ENCODE results near the gene TNFRSF4.
A peak's percentile ranks its signal among the peaks of the same experiment; 100 is the strongest.

The TNFRSF4 gene

DNA sequence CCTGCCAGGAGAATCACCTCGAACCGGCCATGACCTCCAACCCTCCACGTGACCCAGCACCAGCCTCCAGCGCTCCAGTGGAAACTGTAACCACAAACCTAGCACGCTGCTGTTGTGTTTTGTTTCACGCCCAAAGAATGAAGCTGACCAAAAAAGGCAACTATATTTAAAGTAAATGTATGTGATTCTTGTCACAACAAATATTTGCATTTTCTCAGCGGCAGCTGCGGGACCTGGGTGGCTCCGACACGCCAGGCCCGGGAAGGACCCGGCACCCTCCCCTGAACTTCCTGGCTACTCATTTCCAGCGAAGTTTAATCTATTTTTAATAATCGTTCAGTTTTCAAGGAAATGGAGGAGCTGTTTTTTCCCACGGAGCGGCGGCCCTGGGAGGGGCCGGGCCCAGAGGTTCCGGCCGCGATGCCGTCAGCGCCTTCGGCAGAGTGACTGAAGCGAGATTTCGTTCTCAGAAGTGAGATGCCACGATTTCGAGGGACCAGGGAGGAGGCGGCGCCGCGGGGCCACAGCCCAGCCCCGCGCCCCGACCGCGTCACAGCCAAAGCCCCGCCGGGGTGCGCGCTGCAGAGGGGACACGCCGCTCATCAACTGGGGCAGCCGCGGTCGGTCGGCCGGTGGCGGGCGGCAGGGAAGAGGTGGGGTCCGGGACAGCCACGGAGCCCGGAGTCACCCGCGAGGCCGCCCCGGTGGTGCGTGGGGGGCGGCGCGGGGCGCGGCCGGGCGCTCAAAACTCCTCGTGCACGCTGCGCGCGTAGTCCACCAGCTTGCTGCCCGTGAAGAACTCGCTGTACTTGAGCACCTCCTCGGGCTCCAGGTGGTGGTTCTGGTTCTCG is 3.0 kb upstream of the TNFRSF4 start:
- no peak for DNase-seq

DNA sequence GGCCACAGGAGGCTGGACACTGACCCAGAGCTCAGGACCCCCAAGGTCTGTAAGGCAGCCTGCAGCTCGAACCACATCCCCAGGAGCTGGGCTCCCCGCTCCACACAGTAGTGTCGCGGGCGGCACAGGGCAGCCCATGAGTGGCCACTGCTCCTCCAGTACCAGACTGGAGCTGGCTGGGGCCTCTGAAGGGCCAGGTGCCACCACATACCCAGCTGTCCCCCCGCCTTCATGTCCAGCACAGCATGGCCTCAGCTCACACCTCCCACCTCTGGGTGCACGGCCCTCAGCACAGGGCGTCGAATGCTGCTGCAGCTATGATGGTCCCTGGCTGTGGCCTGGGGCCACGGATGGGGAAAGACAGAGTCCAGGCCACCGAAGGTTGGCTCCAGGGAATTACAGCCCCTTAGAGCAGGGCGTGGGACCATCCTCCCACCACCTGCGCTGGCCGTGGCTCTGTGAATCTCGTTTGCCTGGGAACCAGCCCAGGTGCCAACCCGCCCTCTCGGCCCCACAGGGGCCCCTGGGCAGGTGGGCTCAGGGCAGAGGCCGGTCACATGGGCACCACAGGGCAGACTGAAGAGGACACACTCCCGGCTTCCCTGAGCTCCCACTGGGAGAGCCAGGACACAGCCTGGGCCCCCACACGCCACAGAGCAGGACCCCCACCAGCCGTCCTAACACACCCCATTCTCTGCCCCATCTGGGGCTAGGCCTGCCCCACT is 2.1 kb upstream of the TNFRSF4 start:
- DNase-seq: no peak

DNA sequence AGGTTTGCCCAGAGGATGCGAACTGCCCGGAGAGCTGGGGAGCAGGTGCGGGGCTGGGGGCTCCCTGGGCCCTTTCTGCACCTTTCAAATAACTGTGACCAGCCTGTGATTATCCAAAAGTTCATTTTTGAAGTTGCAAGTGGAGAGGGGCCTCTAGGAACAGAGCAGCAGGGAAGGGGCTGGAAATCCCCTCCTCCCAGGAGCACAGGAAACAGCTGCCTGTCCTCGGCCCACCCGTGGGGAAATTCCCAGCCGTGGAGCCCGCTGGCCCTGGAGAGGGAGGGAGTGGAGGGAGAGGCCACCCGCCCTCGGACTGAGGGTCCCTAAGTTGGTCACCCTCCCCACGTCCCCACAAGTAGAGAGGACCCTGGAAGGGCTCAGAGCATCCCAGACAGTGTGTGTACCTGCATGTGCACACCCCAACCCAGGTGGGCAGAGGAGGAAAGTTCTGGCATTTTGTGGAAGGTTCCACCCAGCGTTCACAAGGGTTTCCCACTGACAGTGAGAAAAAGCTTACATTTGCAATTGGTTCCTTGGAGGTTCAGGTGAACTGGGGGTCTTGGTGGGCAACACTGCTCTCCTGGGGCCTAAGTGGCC is 1.2 kb upstream of the TNFRSF4 start:
- no peak for DNase-seq

DNA sequence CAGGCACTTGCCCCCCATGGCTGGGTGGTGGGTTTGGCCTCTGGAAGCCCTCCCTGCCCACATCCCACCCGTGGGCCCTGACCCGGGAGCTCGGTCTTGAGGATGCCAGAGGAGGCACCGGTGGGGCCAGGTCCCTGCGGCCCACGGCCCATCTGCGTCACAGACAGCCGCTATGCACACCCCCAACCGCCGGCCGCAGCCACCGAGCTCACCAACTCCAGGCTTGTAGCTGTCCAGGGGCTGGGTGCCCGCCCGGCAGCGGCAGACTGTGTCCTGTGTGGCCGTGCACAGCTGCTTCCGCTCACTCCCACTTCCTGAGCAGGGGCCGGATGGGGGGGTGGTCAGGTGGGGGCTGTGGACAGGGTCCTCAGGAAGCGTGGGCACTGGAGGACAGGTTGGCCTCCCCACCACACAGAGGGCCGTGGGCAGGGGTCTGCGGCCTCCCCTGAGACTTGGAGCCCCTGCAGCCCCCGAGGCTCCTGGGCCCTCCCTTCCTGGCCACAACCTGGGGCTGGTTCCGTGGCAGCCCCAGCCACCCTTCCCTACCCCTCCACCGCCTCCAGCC is 1.1 kb downstream of the TNFRSF4 start:
- DNase-seq: peak; percentile 68

DNA sequence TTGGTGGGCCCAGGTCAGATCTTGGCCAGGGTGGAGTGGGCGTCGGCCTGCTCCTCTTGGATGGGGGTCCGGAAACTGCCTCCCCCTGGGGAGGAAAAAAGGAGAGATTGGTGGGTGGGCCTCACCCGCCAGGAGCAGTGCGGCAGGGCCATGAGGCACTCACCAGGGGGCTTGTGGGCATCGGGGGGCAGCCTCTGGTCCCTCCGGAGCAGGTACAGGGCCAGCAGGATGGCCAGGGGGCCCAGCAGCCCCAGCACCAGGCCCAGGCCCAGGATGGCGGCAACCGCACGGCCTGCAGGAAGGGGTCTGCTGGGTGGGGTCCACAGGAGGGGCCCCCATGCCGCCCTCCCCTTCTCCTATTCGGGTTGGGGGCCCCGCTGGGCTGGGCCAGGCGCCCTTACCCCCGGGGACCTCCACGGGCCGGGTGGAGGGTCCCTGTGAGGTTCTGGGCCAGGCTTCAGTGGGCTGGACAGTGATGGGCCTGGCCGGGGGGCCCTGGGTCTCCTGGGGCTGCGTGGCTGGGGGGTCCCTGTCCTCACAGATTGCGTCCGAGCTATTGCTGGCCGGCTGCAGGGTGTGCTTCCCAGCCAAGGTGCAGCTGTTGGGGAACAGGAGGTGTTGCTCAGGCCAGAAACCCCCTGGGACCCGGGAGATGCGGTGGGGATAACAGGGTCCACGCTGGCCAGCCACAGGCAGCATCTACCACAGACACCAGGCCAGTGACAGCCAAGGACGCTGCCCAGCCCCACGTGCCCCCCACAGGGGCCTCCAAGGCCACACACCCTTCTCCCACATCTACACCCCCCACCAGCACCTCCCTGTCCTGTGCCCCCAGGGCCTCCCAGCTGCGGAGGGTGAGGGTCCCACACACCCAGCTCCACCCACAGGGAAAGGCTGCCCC is 2.2 kb downstream of the TNFRSF4 start:
- peak; percentile 28 for DNase-seq

DNA sequence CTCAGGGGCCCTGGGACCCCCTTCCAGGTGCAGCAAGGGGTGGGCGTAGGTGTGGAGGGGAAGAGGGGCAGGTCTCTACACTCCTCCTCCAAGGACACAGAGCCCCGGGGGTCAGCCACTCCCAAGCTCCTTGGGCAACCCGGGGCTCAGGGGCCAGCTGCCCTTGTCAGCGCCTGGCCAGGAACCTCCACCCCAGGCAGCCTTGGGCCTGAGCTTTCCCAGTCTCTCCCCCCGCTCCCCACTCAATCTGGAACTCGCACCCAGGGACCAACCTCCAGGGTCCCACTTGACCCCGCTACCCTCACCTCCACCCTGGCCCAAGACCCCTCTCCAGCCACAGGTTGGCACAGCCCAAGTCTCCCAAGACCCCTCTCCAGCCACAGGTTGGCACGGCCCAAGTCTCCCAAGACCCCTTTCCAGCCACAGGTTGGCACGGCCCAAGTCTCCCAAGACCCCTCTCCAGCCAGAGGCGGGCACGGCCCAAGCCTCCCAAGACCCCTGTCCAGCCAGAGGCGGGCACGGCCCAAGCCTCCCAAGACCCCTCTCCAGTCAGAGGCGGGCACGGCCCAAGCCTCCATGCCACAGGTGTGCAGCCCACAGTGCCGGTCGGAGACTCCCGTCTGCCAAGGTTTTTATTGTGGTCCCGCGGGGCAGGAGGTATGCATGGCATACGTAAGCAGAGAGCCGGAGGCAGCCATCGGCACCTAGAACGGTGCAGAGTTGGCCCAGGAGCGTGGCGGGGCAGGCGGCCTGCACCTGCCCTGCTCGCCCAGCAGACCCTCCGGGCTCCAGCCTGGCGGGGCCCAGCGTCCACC is 3.0 kb downstream of the TNFRSF4 start:
- DNase-seq: peak; percentile 24

DNA sequence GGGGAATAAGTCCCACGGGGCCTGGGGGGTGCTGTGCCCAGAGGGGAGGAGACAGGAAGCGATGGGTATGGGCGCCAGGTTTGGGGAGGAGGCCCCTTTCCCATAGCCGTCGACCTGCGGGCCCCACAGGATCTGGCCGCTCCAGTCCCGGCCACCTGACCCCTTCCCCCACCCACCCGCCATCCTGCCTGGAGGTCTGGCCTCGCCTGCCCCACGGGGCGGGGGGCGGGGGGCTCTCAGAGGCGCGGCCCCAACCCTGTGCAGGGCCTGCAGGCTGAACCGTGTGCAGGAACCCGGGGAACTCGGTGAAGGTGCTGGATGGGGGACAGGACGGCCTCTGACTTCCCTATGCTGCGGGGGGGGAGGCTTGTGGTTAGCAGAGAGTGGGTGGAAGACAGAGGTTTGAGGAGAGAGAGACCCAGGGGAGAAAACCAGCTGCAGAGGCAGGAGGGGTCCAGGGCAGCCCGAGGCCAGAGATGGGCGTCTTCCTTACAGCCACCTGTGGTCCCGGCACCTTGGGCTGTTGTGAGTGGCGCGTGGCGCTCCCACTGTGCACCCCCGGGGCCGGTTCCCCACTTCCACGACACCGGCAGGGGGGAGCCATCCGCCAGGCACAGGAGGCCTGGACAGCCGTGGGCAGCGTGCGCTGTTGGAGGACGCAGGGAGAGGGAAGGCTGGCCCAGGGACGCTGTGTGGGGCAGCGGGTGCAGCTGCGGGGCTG is 5.1 kb downstream of the TNFRSF4 start:
- DNase-seq: peak; percentile 49

DNA sequence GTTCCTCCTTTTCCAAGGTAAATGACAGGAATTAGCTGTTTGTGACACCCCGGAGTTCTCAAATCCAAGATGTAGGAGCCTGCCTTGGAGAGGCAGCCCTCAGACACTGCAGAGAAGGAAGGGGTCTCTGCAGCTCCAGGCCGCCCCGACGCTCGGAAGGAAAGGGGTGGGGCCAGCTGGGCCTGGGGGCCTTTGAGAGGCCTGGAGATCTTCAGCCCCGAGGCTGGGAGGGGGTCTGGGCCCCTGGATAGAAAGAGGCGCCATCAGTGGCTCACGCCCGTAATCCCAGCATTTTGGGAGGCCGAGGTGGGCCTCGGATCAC is 6.4 kb downstream of the TNFRSF4 start:
- DNase-seq: peak; percentile 26

DNA sequence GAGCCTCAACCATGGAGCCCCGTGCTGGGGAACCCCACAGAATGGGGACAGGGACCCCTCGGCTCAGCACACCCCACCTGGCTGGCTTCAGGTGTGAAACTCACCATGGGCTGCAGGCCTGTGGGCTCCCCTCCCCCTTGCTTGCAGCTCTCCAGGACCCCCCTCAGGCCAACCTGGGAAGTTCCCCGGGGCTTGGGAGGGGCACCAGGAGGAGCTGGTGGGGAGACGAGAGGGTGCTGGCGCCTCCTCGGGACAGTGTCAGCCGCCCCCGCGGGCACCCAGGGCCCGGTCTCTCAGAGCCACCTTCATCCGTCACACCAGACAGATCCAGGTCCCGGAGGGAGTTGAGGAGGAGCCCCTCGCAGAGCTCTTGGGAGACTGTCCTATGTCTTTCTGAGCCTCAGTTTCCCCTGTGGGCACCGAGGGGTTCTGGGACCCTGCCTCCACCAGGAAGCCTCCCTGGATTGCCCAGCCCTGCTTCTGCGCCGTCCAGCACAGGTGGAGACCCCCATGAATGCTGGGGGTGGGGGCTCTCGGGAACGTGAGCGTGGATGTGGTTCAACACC is 6.9 kb downstream of the TNFRSF4 start:
- DNase-seq: peak; percentile 23

DNA sequence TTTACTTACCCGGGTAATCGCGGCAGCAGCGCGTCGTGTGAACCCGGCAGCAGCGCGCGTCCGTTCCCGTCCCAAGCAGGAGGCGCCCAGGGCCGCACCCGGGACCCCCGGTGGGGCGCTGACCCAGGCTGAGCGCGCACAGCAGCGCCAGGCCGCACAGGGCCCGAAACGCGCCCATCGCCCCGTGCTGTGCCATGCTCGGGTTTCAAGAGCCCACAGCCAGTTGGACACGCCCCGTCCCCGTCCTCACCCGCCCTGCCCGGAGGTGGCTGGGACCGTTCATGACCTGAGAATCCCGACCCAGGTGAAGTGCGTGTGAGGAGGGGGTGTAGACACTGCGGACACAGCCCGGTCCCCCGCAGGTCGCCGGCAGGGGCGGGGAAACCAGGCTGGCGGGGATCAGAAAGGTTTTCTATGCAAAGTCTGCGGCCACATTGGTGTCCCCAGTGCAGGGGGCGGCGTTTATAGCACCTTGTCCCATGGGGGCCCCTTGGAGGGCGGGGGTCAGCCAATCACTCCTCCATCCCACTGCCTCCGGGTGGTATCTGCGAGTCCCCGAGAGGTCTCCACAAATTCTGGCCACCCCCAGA is 7.5 kb downstream of the TNFRSF4 start, which contains the start of gene TNFRSF18:
TNFRSF18 (minus strand) TSS at position 217 of the 590 bp plus-strand sequence; CDS start at position 196, 21 bp downstream.
- DNase-seq: peak; percentile 45

DNA sequence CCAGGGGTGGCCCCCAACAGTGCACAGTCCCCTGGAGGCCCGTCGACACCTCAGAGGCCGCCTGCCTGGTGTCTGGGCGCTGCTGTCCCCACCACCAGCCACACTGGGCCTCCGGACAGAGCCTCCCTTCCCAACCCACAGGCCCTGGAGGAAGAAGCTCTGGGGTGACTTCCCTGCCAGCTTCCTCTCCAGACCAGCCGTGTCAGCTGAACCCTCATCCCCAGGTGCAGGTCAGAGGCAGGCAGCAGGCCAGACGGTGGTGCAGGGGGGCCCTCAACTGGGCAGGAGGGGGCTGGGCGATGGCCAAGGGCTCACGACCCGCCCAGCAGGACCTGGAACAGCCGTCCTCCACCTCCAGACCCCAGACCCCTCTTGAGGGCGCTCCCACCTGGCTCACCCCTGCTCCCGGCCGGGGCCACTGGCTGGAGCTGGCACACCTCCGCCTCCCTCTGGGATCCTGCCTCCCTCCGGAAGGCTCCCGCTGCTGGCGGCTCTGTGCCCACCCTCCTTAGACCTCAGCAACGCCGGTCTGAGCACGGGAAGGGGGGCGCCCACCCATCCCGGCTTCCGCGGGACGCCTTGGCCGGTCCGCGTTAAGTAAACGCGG is 8.1 kb downstream of the TNFRSF4 start:
- DNase-seq: peak; percentile 35

DNA sequence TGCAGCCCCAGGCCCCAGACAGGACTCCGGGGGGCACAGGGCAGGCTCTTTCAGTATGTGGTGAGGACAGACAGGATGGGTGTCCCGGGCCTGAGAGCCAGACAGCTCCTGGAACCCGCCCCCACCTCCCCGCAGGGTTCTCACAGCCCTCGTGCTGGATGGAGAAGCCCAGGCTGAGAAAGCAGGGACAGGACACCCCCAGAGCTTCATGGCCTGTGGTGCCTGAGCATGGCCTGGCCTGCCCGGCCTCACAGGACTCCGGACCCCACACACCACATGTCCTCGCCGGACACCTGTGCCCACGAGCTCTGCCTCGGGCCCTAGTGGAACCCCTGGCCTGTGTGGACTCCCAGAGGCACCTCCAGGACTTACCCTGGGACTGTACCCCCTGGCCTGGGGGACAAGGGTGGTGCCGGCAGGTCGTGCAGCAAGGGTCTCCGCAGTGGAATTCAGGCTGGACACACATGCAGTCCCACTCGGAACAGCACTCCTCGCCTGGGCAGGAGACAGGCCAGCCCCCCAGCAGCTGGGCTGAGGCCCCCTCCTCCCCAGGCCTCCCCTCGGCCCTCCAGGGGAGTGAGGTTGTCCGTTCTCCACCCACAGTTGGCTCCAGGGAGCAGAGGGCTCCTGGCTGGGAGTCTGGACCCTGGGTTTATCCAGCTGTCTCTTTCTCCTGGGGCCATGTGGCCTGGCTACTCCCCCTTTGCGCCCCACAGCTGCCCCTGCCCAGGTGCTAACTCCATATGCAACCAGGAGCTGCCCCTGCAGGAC is 8.8 kb downstream of the TNFRSF4 start:
- DNase-seq: peak; percentile 26

DNA sequence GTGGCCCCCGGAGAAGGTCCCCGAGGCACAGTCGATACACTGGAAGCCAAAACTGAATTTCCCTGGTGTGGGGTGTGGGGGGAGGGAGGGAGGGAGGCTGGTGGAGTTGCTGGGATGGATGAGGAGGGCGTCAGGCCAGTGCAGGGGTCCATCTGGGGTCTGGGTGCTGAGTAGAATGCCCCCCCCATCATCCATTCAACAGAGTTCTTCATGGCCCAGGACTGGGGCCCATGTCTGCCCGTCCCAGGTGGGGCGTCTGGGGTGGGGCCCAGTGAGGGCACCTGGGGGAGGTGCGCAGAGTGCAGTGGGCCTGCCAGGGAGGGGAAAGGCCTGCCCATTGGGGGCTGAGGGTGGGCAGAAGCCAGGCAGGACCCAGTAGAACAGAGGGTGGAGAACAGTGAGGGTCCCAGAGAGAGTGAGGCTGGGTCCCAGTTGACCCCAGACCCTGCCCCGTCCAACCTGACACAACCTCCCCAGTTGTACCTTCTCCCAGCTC is 9.5 kb downstream of the TNFRSF4 start:
- peak; percentile 25 for DNase-seq

DNA sequence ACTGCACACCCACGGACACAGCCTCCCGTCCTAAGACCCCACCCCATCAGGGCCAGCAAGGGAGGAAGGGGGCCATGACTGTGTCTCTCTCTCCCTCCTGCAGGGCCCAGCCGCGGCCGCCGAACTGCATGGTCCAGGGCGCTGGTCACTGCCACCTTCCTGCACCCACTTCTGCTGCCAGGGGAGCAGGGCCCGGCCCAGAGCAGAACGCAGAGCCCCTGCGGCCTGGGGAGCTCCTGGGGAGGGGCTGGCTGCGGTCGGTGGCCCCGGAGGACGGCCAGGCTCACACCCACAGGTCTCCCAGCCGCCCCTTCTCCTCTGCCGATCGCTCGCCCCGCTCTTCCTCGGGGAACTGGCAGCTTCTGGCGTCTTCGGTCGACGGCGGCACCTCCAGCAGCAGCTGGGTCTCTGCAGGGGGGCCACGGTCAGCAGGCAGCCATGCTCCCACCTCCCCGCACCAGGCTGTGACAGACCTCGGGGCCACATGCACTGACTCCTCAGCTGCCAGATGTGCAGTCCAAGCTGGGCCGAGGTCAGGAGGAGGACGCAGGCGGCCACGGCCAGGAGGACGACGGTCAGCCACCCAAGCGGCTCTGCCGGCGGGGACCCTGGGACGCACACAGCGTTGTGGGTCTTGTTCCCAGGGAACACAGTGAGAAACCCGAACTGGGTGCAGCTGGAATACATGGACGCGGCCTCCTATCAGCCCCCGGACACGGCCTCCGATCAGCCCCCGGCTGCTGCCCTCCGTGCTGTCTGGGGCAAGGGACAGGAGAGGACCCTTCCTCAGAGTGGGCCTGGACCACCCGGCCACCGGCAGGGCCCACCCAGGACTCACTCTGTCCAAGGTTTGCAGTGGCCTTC is 10.2 kb downstream of the TNFRSF4 start:
- peak; percentile 33 for DNase-seq

DNA sequence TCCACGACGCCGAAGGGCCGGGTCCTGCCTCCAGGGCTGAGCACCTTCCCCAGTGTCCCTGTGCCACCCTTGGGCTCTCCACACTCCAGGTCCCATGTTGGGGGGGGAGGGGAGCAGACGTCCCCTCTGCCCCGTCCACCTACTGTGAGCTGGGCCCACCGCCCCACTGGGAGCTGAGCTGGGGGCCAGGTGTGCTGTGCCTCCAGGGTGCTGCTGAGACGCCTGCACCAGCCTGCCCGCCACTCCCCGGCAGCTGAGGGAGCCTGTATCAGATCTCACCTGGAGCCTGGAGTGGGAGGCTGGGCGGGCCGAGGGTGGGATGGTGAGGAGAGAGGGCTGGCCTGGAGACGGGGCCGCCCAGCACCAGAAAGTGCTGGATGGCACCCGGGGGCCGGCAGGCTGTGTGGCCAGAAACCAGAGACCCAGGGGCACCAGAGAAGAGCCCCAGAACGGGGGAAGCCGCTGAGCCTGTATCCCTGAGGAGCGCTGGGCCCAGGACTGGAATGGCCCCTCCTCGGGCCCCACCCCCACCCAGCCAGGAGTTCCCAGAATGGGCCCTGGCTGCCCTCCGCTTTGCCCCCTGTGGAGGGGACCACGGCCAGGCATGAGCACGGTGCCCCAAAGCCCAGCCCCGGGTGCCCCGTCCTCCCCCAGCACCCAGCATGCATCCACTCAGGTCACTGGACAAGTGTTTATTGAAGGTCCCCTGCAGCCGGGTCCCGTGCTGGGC is 11.0 kb downstream of the TNFRSF4 start:
- no peak for DNase-seq

DNA sequence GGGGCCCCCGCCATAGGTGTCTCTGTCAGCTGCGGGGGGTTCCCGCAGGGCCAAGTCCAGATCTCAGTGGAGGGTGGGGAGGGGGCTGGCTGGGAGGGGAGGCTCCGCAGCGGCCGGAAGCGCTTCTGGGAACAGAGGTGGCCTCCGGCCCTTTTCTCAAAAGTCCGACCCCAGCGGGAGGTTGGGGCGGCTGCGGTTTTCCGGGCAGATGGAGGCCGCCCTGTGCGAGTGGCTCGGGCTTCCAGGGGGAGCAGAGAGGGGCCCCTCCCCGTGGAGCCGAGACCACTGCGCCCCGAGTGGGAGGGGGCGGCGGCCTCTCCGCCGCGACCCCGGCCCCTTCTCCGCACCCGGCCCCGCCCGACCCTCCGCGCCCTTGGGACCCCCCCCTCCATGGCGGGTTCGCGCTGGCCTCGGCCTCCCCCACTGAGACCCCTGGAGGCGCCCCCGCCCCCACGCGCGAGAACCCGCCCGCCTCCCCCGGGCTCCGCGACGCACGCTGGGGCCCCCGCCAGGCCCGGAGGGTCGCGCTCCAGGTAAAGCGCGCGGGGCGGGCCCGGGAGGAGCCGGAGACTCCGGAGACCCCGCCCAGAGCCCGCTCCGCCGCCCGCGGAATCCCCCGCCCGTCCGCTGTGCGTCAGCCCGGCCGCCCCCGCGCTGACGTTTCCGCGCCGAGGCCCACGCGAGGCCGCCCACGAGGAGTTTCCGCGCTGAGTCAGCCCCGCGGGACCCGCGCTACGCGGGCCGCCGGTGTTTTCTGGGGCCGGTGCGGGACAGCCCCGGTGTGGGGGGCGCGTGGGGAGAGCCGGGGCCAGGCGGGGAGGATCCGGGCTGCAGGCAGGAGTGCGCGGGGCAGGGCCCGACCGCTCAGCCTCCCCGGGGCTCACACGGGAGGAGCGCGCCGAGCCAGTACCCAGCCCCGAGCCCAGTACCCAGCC is 12.8 kb downstream of the TNFRSF4 start:
- peak; percentile 71 for DNase-seq
